Activated B cell treated with CpG ODN at 0.5 μM for 24 hours (primary cell): ENCODE measurements around the gene NFAM1. TPM values are rescaled to one million over a fixed set of nuclear protein-coding genes. Genes with fewer than 3 reads are reported as not detected.

Source experiments
- ATAC-seq: fragments of 200-7000 bp; cut with Tn5 transposase; one replicate; pipeline ENCODE4 v1.10.0; 2021; ENCODE audit warnings: low read depth, mild to moderate bottlenecking, moderate library complexity
- CTCF ChIA-PET: fragments of 350-600 bp; sonication (Branson Sonifier 250); formaldehyde crosslinking; loops from one replicate; lab custom pipeline; 2021; ENCODE audit warnings: antibody characterized with exemption; lab: Charles Lee
- POLR2A ChIA-PET: fragments of 350-600 bp; sonication (Branson Sonifier 250); formaldehyde crosslinking; loops from one replicate; lab custom pipeline; 2021; ENCODE audit warnings: antibody characterized with exemption; lab: Charles Lee
- DNase-seq: peaks from one replicate; pipeline ENCODE4 v3.0.0; 2022
- H3K27ac Mint-ChIP-seq: one replicate; pipeline ENCODE4 v1.8.0; 2020; ENCODE audit warnings: mixed read lengths
- H3K27me3 Mint-ChIP-seq: one replicate; pipeline ENCODE4 v1.8.0; 2021; ENCODE audit warnings: mixed read lengths
- H3K36me3 Mint-ChIP-seq: one replicate; pipeline ENCODE4 v1.8.0; 2021; ENCODE audit warnings: low read depth, mixed read lengths
- H3K4me1 Mint-ChIP-seq: one replicate; pipeline ENCODE4 v1.8.0; 2021; ENCODE audit warnings: mixed read lengths
- H3K4me3 Mint-ChIP-seq: one replicate; pipeline ENCODE4 v1.8.0; 2020; ENCODE audit warnings: mild to moderate bottlenecking, mixed read lengths
- H3K9me3 Mint-ChIP-seq: one replicate; pipeline ENCODE4 v1.8.0; 2020; ENCODE audit warnings: mixed read lengths
- intact Hi-C: fragments of 100-400 bp; cut with micrococcal nuclease; formaldehyde crosslinking; loops from one replicate; pipeline ENCODE4 v1.15.1; 2024
- total RNA-seq: library from RNA; stranded (reverse); gene quantifications from 2 replicates; pipeline ENCODE4 v1.2.3, GENCODE V29; 2022
- TF ChIP-seq, protein P1 (sequence below): fragments of 200-600 bp; IDR thresholded peaks from one replicate; pipeline ENCODE4 v1.8.0; 2022; ENCODE audit warnings: antibody characterized with exemption, mild to moderate bottlenecking

The NFAM1 gene
- total RNA-seq, 1 donor from 2014 or later, result 0.18 TPM

DNA sequence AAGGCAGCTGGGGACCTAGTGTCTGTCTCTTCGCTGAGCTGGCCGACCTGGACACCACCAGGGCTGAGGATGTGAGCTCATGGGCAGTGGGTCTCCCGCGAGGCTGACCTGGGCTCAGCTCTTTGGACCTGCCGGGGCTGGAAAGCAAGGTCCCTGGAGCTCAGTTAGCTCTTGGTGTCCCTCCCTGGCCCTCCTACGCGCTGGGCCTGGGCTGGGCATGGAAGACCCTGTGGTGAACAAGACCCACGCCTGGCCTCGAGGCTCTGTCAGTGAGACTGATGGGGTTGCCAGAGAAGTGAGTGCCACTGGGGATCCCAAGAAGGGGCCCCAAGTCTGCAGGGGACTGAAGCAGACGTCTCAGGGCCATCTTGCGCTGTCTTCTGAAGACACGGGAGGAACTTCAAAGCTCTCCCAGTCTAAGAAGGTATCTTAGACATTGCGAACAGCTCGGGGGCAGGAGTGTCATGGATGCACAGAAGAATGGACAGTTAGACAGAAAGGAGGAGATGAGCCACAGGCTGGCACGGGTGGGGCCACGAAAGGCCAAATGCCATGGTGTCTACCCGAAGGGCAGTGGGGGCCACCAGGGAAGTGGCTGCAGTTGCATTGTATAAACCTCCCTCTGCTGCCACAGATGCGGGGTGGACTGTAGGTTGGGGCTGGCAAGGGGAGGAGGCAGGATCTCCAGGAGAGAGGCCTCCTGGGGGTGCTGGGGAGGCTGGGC, 31.2 kb downstream of the NFAM1 start:
- POLR2A ChIA-PET, result interaction anchor here (0.5 to 0.6 kb wide), 2 partner anchors 23 to 318 kb away, joined by 4 to 6 read pairs; no protein-coding TSS in a partner anchor
- DNase-seq (no peak), ATAC-seq (no peak)
- Mint-ChIP-seq H3K9me3 (no peaks in the 10 kb centered on the region), H3K27ac (no peak overlapping the region), H3K4me1 (peaks cover 52% of the 10 kb centered on the region), H3K4me3 (no peak overlapping the region), H3K36me3 (peaks cover 17% of the 10 kb centered on the region), H3K27me3 (no peaks in the 10 kb centered on the region)
- CTCF ChIA-PET, result no interaction called here
- intact Hi-C loops, result no loop called here
- TF ChIP-seq, protein P1, sequence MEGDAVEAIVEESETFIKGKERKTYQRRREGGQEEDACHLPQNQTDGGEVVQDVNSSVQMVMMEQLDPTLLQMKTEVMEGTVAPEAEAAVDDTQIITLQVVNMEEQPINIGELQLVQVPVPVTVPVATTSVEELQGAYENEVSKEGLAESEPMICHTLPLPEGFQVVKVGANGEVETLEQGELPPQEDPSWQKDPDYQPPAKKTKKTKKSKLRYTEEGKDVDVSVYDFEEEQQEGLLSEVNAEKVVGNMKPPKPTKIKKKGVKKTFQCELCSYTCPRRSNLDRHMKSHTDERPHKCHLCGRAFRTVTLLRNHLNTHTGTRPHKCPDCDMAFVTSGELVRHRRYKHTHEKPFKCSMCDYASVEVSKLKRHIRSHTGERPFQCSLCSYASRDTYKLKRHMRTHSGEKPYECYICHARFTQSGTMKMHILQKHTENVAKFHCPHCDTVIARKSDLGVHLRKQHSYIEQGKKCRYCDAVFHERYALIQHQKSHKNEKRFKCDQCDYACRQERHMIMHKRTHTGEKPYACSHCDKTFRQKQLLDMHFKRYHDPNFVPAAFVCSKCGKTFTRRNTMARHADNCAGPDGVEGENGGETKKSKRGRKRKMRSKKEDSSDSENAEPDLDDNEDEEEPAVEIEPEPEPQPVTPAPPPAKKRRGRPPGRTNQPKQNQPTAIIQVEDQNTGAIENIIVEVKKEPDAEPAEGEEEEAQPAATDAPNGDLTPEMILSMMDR, result no peak

DNA sequence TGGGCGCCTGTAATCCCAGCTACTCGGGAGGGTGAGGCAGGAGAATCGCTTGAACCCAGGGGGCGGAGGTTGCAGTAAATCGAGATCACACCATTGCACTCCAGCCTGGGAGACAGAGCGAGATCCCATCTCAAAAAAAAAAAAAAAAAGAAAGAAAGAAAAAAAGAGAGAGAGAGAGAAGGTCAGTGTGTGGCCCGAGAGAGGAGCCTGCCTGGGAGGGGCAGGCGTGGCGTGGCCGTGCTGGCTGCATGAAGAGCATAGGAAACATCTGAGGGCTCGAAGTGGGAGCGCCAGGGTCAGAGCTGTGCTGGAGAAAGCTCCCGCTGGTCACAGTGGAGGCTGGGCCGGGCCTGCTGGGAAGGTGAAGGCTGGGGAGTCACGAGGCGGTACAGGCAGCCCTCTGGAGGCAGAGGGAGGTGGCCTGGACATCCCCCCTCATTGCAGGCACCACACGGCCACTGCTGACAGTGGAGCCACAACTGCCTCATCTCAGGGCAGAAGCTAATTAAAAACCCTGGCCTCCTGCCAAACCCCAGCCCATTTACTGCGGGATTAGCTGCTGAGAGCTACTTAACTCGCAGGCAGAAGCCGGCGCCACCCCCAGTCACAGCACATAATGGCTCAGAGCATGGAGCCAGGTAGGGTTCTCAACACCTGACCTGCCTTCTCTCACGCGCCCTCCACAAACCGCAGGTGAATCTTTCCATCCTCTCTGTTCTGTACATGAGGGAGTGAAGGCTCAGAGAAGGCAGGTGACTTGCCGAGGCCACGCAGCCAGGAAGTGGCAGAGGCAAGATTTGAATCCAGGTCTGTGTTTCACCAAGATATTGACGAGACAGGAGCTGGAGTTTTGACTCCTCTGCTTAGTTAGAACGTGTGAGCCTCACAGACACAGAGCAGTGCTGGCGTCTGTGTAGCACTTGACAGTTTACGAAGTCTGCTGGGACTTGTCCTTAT, 32.6 kb downstream of the NFAM1 start:
- intact Hi-C loops, result no loop called here
- ATAC-seq, result no peak
- ChIA-PET CTCF (no interaction called here), POLR2A (interaction anchor here (0.5 to 1.1 kb wide), 2 partner anchors 34 to 259 kb away, joined by 3 read pairs; no protein-coding TSS in a partner anchor)
- TF ChIP-seq, protein P1, result no peak
- Mint-ChIP-seq H3K9me3 (no peaks in the 10 kb centered on the region), H3K27me3 (no peaks in the 10 kb centered on the region), H3K4me1 (peaks cover 54% of the 10 kb centered on the region), H3K27ac (no peak overlapping the region), H3K4me3 (no peak overlapping the region), H3K36me3 (peaks cover 17% of the 10 kb centered on the region)
- no peak for DNase-seq

DNA sequence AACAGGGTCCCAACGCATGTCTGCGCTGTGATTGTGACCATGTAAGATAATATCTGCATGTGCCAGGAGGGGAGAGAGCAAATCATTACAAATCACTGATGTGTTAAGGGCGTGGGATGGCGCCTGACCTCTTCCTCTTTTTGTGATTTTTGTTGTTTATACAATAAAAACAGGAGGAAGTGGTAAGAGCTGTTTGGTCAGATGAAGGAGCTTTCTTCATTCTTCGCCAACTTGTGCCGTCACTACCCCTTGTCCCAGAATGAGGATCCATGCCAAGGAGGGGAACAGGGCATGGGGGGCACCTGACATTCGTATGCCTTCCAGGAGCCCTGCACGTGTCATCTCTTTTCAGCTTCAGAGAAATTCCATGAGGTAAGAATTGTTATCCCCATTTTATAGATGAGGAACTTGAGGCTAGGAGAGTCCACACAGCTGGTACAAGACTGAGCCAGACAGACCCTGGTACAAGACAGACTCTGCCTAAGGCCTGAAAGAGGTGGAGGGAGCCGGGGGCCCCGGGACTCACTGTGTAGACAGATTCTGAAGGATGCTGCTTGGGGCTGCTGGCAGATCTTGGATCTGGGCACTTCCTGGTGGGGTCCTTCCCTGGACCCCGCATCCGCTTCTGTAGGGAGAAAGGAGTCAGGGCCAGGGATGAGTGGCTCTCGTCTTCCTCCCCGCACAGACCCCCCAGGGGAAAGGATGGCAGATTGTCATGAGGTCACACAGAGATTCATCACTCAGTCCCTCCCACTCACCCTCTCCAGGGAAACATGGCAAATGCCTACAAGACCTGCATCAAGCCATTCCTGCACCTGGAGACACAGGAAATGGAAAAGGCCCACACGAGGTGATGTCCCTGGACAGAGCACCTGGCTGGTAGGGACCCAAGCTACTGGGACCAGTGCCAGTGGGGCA, 34.6 kb downstream of the NFAM1 start:
- DNase-seq (peak; percentile 36), ATAC-seq (peak; percentile 81)
- intact Hi-C loops, result loop anchor here (1.0 to 2.0 kb wide), 3 partner anchors 17 to 39 kb away; no protein-coding TSS in a partner anchor
- Mint-ChIP-seq H3K9me3 (no peaks in the 10 kb centered on the region), H3K4me3 (peak overlapping the region; percentile 75), H3K27ac (peak overlapping the region; percentile 90), H3K4me1 (peaks cover 52% of the 10 kb centered on the region), H3K36me3 (peaks cover 12% of the 10 kb centered on the region), H3K27me3 (no peaks in the 10 kb centered on the region)
- ChIA-PET POLR2A (interaction anchor here (0.5 to 1.9 kb wide), 9 partner anchors 25 to 1016 kb away, joined by 3 to 9 read pairs (median 3); partner anchors contain the start of genes SERHL2 and WBP2NL), CTCF (interaction anchor here (0.6 to 1.2 kb wide), 2 partner anchors 28 to 277 kb away, joined by 3 to 5 read pairs; no protein-coding TSS in a partner anchor)
- TF ChIP-seq, protein P1, result no peak

DNA sequence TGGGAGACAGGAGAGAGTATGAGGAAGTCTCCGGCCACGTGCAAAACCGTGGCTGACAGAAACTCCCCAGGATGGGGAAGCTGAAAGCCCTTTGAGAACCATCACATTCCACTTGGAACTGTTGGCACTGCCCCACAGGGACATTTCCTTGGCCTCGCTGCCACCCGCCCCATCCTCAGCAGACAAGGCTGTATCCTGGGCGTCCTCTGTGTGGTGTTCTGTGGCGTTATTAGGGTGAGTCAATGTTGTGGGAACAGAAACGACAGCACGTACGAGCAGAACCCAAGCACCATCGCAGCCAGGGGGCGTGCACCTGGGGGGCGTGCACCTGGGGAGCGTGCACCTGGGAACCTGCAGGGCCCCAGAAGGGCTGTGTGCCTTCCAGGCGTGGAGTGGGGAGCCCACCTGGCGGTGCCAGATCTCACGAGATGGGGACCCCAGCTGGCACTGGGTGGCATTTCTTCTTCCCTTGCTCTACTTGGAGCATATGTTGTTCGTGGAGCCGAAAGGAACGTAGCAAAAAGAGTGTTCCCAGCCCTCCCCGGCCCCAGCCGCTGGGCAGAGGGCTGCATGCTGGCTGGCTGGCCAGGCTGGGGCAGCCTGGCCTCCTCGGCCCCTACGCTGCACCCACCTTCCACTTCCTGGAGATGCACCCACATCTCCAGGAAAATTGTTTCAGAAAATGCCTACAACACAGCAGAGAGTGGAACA, 35.4 kb downstream of the NFAM1 start:
- POLR2A ChIA-PET, result interaction anchor here (0.8 to 1.9 kb wide), 7 partner anchors 27 to 565 kb away, joined by 3 to 9 read pairs (median 3); partner anchors contain the start of genes SERHL2 and WBP2NL
- CTCF ChIA-PET, result interaction anchor here (0.6 to 1.2 kb wide), 2 partner anchors 27 to 276 kb away, joined by 3 to 5 read pairs; no protein-coding TSS in a partner anchor
- DNase-seq, result peak; percentile 49
- H3K4me1 Mint-ChIP-seq, result peaks cover 51% of the 10 kb centered on the region
- H3K27ac Mint-ChIP-seq, result peak overlapping the region; percentile 90
- no peaks in the 10 kb centered on the region for H3K9me3 Mint-ChIP-seq
- TF ChIP-seq, protein P1, result no peak
- H3K36me3 Mint-ChIP-seq, result peaks cover 6% of the 10 kb centered on the region
- H3K27me3 Mint-ChIP-seq, result no peaks in the 10 kb centered on the region
- intact Hi-C loops, result loop anchor here (1.0 to 2.0 kb wide), 3 partner anchors 16 to 40 kb away; no protein-coding TSS in a partner anchor
- ATAC-seq, result peak; percentile 59
- H3K4me3 Mint-ChIP-seq, result peak overlapping the region; percentile 75
